Stimulated activated CD8-positive, alpha-beta memory T cell treated with anti-CD3 and anti-CD28 coated beads, Interleukin-15, amount 100 ng/mL, for 4 hours (primary cell): ENCODE data around the gene HINT2.

ENCODE experiments used
- DNase-seq, 2 donors: peaks; one replicate each; pipeline ENCODE4 v3.0.0-alpha.2; 2020; ENCODE audit warnings: low read depth in 2 of 2

Gene HINT2

GRCh38 chr9:35774907-35775635 lies 39.8 kb downstream of the HINT2 start:
- no peak for DNase-seq

GRCh38 chr9:35771943-35772342 lies 42.9 kb downstream of the HINT2 start:
- DNase-seq, result no peak

DNA sequence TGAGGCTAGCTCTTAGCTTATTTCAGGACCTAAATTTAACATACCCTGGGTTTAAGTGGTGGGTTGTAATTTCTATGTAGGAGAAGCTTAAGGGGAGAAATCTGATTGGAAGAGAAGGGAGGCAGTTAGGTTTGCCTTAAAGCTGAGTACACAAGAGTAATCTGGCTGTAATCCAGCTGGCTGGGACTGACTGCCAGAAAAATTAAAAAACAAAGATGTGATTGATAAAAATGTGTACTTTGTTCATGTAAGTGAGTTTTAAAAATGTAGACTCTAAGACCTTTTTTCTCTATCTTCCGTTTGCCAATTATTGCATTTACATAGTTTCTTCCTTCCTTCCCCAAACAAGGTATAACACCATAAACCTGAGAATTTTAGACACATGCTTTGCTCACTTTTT lies 43.3 kb downstream of the HINT2 start:
- no peak for DNase-seq

DNA sequence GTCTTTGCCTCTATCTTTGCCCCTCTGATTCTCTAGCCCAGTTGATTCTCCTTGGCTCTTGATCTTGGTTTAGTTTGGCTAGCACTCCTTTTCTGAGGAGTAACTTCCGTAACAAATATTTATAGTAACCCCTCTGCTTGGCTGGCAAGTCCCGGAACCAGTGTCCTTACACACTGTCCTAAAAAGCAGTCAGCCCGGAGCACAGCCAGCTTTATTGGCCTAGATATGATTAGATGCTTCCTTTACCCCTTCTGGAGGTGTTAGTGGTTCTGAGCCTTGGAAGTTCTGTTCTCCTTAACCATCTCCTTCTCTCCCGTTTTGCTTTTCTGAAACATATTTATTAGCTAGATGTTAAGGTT lies 43.8 kb downstream of the HINT2 start:
- DNase-seq, result no peak

GRCh38 chr9:35769763-35770162 lies 45.1 kb downstream of the HINT2 start:
- no peak for DNase-seq

- DNase-seq, result no peak
Measured at GRCh38 chr9:35767458-35767857, 47.4 kb downstream of the HINT2 start.

DNA sequence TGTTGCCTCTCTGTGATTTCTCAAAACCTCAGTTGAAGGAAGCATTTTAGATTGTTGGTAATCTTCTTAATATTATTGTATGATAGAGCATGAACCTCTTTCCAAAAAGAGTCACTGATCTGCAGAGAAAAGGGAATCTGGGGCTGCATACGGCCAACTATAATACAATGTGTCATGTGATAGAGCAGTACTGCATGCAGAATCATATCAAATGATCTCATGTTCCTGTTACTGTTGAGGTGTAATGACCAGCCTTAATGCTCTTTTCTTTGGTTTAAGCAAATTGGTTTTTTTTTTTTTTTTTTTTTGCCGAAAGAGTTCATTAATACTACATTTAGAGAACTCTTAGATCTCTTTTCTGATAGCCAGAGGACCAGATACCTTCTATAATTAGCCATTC lies 47.8 kb downstream of the HINT2 start:
- no peak for DNase-seq

DNA sequence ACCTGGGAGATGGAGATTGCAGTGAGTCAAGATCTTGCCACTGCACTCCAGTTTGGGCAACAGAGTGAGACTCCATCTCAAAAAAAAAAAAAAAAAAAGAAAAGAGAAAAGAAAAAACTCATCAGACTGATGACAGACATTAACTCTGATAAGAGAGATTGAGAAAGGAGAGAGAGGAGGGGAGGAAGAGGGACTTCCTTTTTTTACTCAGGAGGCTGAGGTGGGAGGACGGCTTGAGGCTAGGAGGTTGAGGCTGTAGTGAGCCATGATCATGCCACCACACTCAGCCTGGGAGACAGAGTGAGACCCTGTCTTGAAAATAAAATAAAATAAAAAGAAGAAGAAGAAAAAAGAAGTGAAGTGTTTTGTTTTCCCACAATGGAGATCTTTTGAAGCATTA lies 51.0 kb downstream of the HINT2 start:
- no peak for DNase-seq

DNA sequence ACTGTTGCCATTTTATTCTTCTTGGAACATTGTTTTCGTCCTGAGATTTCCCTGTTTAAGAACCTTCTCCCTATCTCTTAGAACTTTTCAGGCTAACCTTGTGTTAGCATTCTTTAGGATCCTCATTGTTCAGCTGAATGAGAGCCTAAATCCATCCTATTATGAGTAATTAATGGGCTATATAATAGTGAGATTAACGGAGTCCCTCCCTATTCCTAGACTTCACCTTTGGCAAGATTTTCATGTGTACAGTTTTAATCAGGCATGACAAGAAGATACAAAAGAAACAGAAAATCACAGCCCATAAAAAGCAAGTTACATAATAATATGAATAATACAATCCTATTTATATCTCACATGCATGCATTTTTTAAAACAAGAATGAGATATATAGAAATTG lies 51.7 kb downstream of the HINT2 start:
- no peak for DNase-seq
